GM04504 (cell line): ENCODE results near the gene NHEJ1.
A peak's percentile ranks its signal among the peaks of the same experiment; 100 is the strongest.

Experiments used
- DNase-seq: peaks from one replicate; pipeline ENCODE4 v3.0.0-alpha.2; 2012; ENCODE audit warnings: low read depth

NHEJ1 gene

DNA sequence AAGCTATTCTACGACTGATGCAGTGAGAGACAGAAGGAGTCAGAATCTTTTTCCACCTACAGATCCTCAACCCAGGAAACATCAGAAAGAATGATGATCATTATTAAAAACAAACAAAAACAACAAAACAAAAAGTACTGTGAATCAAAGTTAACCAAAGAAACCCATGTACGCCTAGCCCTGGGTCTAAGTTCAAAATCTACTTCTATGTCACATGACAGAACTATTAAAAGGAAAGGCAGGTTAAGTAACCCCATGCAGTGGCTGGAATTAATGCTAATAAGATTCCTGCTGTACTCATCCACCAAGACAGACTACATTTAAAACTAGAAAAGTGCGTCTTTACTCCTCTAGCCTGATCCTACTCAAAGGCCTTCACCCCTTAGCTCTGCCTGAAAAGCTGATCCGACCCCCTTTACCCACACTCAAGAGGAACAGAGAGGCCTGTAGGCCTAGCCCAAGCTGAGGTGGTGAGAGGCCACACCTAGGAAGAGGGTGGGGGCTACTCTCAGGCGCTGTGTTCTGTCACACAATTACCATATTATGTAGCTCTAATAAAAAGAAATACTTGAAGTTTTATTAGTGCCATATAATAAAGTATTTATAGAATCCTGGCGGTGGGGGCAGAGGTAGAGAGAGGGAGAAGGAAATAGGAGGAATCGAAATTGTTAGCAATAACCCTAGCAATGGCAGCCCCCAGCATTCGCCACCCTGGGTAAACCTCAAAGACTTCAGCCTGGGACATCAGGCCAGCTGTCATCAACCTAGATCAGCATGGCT lies 37.1 kb downstream of the NHEJ1 start:
- DNase-seq, result no peak

- no peak for DNase-seq
Measured at GRCh38 chr2:219122202-219122980, 38.2 kb downstream of the NHEJ1 start.

DNA sequence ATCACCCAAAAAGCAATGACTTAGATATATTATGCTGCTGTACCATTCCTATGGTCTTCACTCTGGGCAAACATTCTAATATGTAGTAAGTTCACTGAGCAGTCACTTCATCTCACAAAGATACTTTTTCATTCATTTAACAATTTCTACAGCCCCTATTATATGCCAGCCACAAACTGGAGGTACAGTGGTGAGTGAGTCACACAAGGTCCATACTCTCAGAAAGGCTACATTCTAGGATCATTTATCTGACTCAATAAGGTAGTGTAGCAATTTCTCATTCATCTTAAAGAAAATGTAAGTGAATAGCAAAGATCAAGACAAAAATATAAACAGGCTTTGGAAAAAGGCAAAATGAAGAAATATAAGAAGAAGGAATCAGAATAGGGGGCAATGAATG lies 40.5 kb downstream of the NHEJ1 start:
- no peak for DNase-seq

- DNase-seq, result no peak
Measured at GRCh38 chr2:219119422-219120043, 41.1 kb downstream of the NHEJ1 start.

GRCh38 chr2:219118504-219118903 lies 42.1 kb downstream of the NHEJ1 start:
- no peak for DNase-seq

GRCh38 chr2:219116776-219117646 lies 43.6 kb downstream of the NHEJ1 start:
- no peak for DNase-seq

DNA sequence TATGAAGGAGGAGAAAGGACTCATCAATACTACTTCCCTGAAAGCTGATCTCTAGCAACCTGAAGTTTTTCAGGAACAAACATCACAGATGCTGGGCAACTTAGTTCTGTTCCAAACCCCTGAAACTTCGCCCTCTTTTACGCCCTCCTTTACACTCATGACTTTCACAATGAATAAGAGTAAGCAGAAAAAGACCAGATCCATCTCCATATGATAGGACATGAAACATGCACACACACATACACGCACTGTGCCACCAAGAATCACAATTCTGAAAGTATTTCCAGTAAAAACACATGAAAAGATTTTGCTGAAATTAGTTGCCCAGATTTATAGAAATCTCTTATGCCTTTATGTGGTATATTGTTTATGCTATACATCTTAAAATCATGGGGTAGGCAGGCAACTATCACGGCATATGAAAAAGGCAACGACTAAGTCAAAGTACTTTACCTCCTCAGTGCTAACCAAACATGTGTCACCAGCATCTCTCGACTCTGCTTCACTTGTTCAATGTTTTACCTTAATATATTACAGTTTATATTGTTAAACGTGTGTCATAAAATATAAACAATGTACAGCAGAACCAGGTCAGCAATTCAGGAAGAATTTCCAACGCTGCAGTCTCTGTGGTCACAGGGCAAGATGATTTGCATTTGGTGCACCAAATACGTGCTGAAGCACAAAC lies 47.8 kb downstream of the NHEJ1 start:
- DNase-seq, result no peak

GRCh38 chr2:219112062-219112406 lies 48.6 kb downstream of the NHEJ1 start:
- DNase-seq, result no peak

DNA sequence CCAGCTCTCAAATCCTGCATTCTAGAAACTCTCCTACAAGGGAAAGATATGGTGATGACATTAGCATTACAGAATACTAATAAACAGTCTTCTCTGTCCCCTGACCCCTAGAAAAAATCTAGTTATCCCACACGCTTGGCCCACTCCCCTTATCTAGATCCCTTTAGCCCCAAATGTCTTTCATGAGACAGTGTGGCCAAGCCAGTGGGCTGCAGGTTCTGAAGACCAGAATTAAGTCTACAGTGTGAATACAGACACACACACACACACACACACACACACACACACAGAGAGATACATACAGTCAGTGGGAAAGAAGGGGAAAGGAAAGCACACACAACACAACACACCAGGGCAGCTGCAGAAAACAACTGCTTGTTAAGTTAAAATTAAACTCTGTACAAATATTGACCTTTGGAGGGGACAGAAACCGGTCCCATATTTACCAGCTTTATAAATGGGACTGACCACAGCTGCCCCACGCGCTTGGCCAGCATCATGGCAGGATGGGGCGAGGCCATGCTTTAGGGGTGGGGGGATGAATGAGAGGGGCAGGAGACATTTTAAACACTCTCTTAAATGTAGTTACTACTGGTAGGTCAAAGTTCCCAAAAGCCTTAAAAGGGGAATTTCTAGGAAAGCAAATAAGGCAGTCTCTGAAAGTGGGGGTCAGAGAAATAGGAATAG lies 49.1 kb downstream of the NHEJ1 start:
- no peak for DNase-seq

DNA sequence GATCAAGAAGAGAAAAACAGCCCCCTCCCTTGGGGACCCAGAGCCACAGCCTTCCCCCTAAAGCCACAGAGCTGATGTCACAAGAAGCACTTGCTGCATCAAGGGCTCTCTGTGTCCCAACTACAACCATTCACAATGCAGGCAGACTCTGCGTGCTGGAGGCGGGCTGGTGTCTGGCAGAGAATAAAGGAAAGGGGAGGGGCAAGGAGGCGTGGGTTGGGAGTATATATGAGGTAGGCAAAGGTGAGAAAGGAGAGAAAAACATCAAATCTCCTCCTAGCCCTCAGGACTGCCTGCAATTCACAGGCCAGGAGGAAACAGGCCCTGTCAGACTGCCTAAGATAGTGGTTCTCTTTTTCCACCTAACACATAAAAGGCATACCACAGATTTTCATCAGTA lies 51.1 kb downstream of the NHEJ1 start:
- no peak for DNase-seq

DNA sequence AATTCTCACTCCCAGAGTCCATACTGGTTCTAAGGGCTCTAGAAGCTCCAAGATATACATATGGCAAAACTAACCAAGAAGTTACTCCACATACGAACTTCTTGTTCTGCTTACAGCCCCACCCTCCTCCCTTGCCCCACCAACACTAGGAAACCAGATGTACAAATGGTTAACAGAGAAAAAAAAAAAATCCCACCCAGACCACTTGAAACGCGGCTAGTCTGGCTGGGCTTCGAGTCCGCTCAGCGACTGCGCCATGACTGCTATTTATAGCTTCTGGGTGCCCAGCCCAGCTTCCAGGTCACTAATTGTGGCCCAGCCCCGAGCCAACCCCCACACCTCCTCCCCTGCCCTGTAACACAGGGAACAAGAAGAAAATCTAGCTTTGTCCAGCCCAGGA lies 52.9 kb downstream of the NHEJ1 start:
- DNase-seq, result no peak

GRCh38 chr2:219106251-219106650 lies 54.4 kb downstream of the NHEJ1 start:
- DNase-seq, result no peak

DNA sequence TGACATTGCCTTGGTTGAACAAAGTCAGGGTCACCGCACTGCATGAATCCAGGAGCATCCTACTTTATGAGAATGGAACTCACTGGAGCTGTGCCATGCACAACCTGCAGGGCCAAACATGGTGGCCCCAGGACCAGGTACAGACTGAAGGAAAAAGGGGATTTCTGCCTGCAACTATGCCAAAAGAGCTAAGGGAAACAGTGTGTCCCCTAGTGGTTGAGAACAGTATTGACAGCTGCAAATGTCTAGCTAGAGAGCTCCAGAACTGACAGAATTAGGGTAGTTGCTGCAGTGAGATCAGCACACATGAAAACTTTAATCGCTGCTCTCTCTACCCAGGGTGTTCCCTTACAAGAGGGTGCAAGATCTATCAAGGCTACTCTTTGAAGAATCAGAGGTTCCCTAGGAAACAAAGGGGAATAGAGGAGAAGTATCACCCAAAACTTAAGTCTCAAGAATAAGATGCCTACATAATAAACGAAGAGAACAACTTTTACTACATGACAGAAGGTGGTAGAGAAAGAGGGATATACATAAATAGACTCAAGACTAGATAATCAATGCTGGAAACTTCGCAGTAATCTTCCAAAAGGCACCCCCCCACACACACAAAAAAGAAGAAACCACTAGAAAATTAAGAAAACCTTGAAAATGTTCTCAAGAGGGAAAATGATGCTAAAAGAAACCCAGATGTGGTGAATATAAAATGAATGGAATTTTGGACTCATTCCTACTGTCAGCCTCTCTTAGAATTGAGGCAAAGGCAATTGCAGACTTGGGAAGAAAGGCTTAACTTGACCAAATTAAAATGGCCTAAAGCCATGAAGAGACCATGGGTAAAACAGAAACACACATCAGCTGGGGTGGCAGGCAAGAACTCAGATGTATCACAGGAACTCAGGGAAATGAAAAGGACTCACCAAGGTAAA lies 56.2 kb downstream of the NHEJ1 start:
- DNase-seq, result no peak

GRCh38 chr2:219099329-219099728 lies 61.3 kb downstream of the NHEJ1 start:
- DNase-seq, result peak; percentile 30

GRCh38 chr2:219095406-219095935 lies 65.1 kb downstream of the NHEJ1 start:
- DNase-seq, result no peak

GRCh38 chr2:219094171-219094570 lies 66.4 kb downstream of the NHEJ1 start:
- no peak for DNase-seq

DNA sequence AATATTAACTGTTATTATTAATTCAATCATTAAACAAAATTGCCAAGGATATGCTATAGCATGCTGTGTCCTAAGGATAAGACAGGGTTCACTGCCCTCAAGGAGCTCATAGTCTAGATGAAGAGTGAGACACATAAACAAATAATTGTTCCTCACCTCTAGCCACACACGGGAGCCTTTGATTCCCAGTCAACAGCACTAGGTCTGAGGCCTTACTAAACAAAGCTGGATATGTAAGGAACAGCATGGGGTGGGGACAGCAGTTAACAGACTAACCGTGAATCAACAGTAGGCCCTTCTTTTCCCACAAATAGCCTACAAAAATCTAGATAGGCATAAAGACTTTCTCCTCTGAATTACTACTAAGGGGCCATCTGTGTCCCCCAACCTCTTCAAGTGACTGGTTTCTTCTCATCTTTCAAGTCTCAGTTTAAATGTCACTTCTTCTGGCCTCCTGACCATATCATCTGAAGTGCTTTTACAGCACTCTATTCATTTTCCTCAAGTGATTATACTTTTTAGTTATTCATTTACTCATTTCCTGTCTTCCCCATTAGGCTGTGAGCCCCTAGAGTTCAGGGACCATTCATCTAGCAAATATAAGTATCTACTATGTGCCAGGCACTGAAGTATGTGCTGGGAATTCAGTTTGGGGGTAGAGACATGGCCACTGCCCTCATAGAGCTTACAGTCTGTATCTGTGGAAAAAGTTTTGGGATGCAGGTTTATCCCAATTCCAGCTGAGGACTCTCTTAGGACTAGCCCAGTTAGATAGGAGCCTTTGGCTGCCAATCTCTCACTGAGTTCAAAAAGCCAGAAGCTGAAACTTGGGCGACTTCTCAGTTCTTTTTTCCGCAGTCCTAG lies 69.9 kb downstream of the NHEJ1 start:
- DNase-seq, result no peak

DNA sequence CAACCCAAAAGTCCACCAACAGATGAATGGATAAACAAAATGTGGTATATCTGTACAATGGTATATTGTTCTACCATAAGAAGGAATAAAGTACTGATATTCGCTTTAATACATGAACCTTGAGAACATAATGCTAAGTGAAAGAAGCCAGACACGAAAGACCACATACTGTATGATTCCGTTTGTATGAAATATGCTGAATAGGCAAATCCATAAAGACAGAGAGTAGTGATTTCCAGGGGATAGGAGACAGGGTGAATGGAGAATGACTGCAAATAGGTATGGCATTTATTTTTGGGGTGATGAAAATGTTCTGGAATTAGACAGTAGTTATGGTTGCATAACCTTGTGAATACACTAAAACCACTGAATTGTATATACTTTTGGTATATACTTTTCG lies 71.3 kb downstream of the NHEJ1 start:
- no peak for DNase-seq

GRCh38 chr2:219087848-219088247 lies 72.8 kb downstream of the NHEJ1 start:
- no peak for DNase-seq
